ENCODE results near the gene SENP2.

The SENP2 gene

GRCh38 chr3:185651971-185652370, 65.9 kb downstream of the SENP2 start:
- H3K9ac ChIP-seq (ENCODE audit: low read length): no peak overlapping the region
- no peak overlapping the region for H3K4me2 ChIP-seq (ENCODE audit: low read depth, low read length)
- H3K27me3 ChIP-seq (replicated peaks; ENCODE audit: insufficient read depth, low read length): no peaks in the 10 kb centered on the region
- H2AFZ ChIP-seq (ENCODE audit: low read length): no peak overlapping the region
- no peak overlapping the region for H3K4me3 ChIP-seq (ENCODE audit: low read length)
- H3K4me1 ChIP-seq (ENCODE audit: low read length): no peaks in the 10 kb centered on the region
- no peaks in the 10 kb centered on the region for H3F3A ChIP-seq (ENCODE audit: insufficient read depth, low read length)
- H3K9me3 ChIP-seq (replicated peaks; ENCODE audit: insufficient read depth, low read length): no peaks in the 10 kb centered on the region
- H3K79me2 ChIP-seq (ENCODE audit: low read length): no peaks in the 10 kb centered on the region
- no peaks in the 10 kb centered on the region for H3K36me3 ChIP-seq (replicated peaks; ENCODE audit: insufficient read depth, low read length)
- DNase-seq: no peak
- H3K9me2 ChIP-seq (replicated peaks; ENCODE audit: insufficient read depth, low read length): no peaks in the 10 kb centered on the region
- no peak for TF ChIP-seq EZH2phosphoT487 (IDR thresholded peaks at IDR 0.05; ENCODE audit: low read length)
- no peaks in the 10 kb centered on the region for H4K20me1 ChIP-seq (ENCODE audit: insufficient read depth, low read length)
- H3K27ac ChIP-seq (ENCODE audit: low read length): no peak overlapping the region

DNA sequence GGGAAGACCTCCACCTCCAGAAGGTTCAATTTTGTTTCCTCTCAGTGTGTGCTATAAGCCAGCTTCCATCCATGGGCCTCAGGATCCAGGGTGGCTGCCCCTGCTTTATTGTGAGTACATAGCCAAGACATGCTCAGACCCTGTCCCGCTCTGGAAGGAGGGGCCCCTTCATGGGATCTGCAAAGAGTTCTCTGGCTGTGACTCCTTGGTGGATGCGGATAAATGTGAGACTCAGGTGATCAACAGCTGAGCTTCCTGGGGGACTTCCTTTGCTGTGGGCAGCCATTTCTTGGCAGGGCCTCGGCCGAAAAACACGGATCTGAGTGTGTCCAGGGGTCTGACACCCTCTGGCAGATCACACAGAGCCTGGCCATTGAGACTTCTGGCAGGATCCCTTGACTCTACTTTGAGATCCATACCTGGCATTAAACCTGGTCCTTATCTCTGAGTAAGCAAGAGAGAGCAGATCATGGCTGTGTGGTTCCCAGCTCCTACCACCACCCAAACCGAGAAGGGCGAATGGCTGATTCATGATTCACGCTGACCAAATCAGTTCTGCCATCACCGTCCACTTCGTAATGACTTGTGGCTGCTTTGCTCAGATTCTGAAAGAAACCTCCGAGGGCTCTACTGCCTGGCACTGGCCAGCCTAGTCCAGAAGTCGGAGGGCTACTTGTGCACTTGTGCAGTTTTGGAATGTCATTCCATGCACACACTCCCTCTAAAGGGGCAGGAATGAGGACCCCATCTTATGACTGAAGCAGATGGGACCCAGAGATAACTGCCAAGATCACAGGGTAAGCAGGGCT, 68.1 kb downstream of the SENP2 start:
- Histone ChIP-seq H3K4me3 (ENCODE audit: low read length) (no peak overlapping the region), H3K79me2 (ENCODE audit: low read length) (no peaks in the 10 kb centered on the region), H3K4me2 (ENCODE audit: low read depth, low read length) (no peak overlapping the region), H3K9me2 (replicated peaks; ENCODE audit: insufficient read depth, low read length) (no peaks in the 10 kb centered on the region), H3K27ac (ENCODE audit: low read length) (no peak overlapping the region), H3K27me3 (replicated peaks; ENCODE audit: insufficient read depth, low read length) (no peaks in the 10 kb centered on the region), H3K36me3 (replicated peaks; ENCODE audit: insufficient read depth, low read length) (no peaks in the 10 kb centered on the region), H4K20me1 (ENCODE audit: insufficient read depth, low read length) (no peaks in the 10 kb centered on the region), H3K4me1 (ENCODE audit: low read length) (no peaks in the 10 kb centered on the region), H3K9ac (ENCODE audit: low read length) (no peak overlapping the region), H3F3A (ENCODE audit: insufficient read depth, low read length) (no peaks in the 10 kb centered on the region), H2AFZ (ENCODE audit: low read length) (no peak overlapping the region), H3K9me3 (replicated peaks; ENCODE audit: insufficient read depth, low read length) (no peaks in the 10 kb centered on the region)
- TF ChIP-seq CTCF (IDR thresholded peaks at IDR 0.05; ENCODE audit: low read length) (no peak), EZH2 (optimal IDR thresholded peaks at IDR 0.05; ENCODE audit: low read depth, low read length) (no peak), EZH2phosphoT487 (IDR thresholded peaks at IDR 0.05; ENCODE audit: low read length) (no peak)
- DNase-seq: no peak

- Histone ChIP-seq H3K4me2 (ENCODE audit: low read depth, low read length) (no peak overlapping the region), H3K36me3 (replicated peaks; ENCODE audit: insufficient read depth, low read length) (no peaks in the 10 kb centered on the region), H2AFZ (ENCODE audit: low read length) (no peak overlapping the region), H3K9ac (ENCODE audit: low read length) (no peak overlapping the region), H3K79me2 (ENCODE audit: low read length) (no peaks in the 10 kb centered on the region), H3K27ac (ENCODE audit: low read length) (no peak overlapping the region), H3F3A (ENCODE audit: insufficient read depth, low read length) (no peaks in the 10 kb centered on the region), H3K4me3 (ENCODE audit: low read length) (no peak overlapping the region), H3K27me3 (replicated peaks; ENCODE audit: insufficient read depth, low read length) (no peaks in the 10 kb centered on the region), H3K9me2 (replicated peaks; ENCODE audit: insufficient read depth, low read length) (no peaks in the 10 kb centered on the region), H4K20me1 (ENCODE audit: insufficient read depth, low read length) (no peaks in the 10 kb centered on the region), H3K4me1 (ENCODE audit: low read length) (no peaks in the 10 kb centered on the region), H3K9me3 (replicated peaks; ENCODE audit: insufficient read depth, low read length) (no peaks in the 10 kb centered on the region)
- no peak for TF ChIP-seq CTCF (IDR thresholded peaks at IDR 0.05; ENCODE audit: low read length)
- TF ChIP-seq EZH2phosphoT487 (IDR thresholded peaks at IDR 0.05; ENCODE audit: low read length): no peak
- TF ChIP-seq EZH2 (optimal IDR thresholded peaks at IDR 0.05; ENCODE audit: low read depth, low read length): no peak
- DNase-seq: no peak
Observed at GRCh38 chr3:185654758-185655145, 68.7 kb downstream of the SENP2 start.
